Measurements from ENCODE around the gene PDCD6IP.

PDCD6IP gene

DNA sequence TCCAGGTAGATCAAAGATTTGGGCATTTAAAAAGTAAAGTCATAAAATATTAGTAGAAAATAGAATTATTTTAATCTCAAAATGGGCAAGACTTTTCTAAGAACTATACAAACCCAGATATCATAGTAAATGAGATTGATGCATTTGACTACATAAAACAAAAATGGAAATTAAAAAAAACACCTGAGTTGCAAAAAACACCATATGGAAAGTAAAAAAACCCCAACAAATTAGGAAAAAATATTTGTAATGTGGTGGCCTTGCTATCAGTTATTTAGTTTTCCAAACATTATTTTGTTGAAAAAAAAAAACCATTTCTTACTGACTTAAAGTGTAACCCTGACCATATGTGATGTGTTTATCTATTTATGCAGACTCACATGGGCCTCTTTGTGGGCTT is 97.2 kb downstream of the PDCD6IP start:
- DNase-seq = no peak

DNA sequence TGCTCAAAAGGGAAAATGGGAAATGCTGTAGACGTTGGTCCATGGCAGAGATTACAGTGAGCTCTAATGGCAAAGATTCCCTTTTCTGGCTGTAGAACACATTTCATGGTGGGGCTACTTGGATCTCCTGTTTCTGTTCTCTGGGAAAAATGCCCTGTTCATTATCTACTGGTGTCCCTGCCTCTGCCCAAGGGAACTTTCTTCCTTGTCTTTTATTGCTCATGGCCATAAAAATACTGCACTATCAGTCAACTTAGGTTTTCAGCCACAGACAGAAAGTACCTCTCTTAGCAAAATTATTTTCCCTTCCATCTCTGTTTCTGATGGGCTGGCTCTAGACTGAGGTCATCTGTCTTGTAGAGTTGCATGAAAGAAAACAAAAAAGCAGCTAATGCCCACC is 98.9 kb downstream of the PDCD6IP start:
- no peak for DNase-seq

DNA sequence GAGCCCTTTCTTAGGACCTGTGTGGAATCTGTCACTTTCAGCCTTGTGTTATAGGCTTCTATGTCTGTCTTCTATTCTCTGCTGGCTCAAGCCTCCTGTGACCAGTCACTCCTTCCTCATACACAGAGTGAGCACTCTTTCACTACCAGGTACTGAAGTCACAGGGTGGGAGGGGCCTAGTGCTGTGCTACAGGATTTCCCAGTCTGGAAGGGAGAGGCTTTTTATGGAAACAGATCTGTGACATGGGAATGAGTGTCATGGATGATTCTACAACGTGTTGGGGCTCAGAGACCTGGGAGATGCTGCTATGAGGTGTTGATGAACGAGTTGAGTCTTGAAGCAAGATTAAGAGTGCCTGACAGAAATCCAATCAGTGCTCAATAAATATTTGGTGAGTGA is 100.5 kb downstream of the PDCD6IP start:
- no peak for DNase-seq

DNA sequence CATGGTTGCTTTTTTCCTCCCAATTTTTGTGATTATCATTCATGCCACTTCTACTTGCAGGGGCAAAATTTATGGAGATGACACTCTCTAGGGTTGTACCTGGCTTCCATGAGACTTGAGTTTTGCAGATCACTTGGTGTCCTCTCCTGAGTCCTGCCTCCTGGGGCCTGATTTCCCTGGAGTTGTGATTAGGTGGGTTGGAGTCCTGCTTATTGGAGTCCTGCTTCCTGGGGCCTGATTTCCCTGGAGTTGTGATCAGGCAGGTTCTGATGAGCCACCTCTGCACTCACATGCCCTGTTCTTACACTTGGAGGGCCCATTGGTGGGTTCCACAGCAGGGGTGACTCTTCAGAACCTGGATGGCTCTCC is 102.0 kb downstream of the PDCD6IP start:
- no peak for DNase-seq

DNA sequence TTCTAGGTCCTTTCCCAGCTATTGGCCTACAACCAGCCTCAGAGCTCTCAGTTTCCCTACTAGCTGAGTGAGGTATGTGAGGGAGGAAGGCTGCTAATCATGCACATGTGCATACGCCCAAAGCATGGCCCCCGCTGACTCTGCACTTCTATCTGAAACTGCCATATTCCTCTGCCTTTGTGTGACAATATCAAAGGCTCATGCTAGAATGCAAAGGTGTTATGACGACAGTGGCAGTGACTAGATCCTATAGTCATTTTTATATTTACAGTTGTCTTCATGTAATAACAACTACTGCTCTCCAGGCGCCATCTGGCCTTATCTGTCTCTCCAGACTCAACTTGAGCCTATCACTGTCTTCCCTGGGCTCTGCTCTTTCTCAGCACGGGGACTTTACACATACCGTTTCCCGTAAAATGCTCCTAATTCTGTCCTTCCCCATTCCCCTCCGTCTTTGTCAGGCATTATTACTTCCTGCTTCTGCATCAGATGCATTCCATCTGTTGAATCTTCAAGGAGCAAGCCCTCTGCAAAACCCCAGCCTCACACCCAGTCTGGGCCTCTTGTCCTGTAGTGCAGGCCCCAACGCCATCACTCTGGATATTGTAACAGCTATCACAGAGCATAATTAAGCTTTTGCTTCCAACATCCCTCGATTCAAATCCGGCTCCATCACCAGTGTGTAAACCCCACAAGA is 102.5 kb downstream of the PDCD6IP start:
- DNase-seq = no peak

DNA sequence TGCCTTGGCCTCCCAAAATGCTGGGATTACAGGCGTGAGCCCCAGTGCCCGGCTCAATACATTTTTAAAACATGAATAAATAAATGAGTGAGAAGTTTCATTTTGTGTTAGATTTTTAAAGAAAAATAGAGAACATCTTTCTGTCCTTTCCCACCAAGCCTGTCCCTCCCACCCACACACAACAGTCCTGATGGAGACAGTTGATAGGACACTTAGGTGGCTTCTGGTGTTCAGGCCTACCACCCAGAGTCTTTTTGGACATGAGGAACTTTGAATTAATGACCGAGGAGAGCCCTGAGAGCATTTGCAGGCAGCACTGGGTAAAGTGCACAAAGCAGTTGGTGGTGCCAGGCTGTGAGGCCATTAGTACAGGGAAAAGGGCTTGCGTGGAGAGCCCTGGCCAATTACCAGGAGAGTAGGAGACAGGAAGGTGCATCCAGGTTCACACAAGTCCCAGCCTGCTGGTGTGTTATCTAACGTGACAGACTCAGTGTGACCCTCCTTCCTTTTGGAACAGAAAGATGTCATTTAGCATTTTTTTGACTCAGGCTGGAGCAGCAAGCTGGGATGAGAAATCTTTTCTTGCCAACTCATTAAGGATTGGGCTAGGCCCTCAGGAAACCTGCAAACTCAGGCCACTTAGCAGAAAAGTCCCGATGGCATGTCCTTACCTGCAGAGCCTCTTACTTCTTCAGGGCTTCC is 103.6 kb downstream of the PDCD6IP start:
- DNase-seq = no peak

DNA sequence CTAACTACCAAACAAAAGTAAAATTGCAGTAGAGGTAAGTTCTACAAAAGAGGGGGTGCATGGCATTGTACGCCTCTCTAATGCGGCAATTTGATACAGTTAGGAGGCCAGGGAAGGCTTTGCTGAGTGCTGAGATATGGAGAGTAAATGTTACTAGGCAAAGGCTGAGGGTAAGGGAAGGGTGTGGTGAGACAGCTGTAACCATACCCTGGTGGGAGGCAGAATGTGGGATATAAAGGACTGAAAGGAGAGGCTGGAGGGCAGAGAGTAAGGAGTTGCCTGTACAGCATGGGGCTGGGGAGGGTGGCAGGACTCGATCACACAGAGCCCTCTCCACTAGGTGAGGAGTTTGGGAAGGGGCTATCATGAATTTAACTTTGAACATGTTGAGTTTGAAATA is 106.3 kb downstream of the PDCD6IP start:
- no peak for DNase-seq

DNA sequence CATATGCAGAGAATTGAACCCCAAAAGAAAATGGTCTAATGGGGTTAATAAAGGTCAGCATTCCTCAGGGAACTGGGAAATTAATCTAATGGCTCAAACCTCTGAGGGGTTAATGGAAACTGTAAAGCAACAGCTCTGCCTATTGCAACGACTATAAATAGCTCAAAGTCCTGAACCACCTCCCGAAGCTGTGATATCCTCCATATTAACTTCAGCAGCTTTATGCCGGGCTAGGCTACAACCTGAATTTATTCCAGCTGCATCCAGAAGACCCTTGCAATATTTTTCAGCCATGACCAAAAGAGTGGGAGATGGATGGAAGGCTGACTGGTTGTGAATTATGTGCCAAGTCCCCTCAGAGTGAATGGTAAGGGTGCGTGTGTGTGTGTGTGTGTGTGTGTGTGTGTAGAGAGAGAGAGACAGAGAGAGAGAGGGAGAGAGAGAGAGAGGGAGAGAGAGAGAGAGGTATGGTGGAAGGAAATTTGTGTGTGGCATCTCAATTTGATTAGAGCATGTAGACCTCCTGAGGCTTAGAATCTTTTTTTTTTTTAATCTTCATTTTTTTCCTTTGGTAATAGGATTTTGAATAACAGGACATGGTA is 109.9 kb downstream of the PDCD6IP start:
- no peak for DNase-seq

DNA sequence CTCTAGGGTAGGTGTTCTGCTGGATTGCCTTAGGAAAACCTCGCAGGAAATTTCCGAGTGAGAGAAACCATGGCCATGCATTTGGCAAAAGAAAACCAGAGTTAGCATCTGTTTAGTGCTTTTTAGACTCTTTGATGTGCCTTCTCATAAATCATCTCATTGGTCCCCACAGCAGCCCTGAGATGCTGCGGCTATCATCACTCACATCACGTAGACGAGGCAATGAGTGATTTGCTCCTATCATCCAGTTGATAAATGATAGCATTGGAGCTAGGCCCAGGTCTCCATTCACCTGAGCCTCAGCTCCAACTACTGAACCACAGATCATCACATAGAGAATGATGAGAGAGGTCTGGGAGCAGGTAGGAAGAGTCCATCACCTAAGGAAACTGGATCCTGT is 111.1 kb downstream of the PDCD6IP start:
- no peak for DNase-seq

DNA sequence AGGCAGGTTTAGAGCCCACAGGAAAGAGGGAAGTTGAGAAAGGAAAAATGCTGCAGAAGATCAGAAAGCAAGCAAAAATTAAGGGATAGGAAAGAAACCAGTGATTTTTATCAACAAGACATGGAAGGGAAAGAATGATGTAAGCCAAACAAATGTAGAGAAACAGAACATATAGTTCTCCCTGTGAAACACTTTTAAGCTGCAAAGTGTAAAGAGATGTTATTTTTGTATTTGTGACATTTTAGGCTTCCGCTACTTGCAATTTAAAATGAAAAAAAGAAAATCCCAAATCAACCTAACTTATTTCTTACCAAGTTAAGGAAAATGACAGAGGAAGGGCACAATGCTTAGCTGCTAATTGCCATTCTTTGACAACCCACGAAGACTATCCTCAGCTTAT is 111.6 kb downstream of the PDCD6IP start:
- no peak for DNase-seq

DNA sequence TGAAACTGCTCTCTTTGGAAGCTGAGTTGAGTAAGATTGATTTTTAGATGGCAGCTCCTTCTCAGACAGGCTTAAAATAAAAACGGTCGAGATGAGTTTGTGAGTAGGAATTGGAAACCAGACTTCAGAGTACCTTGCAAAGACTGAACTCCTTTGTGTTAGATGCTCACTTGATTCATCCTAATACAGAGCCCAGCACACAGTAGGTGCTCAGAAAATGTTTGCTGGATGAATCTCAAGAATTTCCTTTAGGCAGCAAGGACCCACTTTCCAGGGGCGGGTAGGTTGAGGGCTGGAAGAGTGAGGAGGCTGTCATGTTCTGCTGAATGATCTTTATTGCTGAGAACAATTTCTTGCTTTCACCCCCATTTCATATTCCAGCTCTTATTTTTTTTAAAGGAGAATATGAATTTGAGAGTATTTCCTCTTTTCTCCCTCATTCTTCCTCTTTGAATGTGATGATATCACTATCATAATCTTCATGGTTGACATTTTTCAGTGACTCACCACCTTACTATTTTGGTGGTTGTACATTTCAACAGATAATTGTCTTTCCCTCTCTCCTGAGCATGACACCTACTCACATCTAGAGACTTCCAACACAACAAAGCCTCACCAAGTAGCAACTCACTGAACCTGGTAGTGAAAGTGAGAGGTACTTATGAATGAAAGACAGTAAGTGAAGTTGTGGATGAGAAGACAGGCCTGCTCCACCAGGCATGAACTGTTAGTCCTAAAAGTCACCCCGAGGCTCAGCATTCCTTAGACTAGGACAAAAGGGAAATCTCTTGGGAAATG is 113.3 kb downstream of the PDCD6IP start:
- no peak for DNase-seq

DNA sequence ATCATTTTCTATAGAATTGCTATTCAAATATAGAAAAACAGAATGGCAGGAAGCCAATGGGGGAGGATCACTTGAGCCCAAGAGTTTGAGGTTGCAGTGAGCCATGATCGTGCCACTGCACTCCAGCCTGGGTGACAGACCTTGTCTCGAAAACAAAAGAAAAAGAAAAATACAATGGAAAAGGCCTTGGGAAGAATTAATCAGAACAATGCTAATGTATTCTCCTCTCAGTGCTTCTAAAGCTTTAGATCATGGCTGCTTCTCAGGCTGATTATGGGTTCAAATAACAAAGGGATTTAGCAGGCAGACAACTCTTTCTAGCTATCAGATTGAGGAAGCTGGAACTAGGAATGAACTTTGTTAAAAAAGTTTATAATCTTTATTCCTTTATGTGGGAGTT is 115.8 kb downstream of the PDCD6IP start:
- DNase-seq = no peak

DNA sequence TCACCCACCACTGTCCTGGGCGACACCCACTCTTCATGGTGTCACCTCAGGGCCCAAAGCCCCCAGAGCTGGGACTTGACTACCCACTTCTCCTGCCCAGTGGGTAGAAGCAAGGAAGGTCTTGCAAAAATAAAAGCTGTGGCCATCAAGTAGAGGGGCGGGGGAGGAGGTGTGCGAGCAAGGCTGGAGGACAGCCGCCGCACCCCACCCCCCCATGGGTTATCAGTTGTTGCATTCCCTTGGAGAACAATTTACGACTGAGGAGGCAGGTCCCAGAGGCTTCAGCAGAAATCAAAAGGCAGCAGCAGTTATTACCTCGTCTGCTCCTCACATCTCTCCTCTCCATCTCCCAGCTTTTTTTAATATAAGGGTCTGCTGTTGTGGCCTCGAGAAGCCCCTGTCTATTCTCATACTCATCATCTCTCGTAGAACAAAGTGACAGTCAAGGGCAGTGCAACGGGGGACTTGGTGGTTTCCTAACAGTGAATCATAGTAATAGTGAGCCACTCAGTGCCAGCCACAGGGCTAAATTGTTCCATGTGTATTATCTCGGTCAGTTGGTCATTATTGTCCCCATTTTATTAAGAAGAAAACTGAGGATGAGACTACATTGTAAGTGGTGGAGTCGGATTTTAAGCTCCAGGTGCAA is 116.4 kb downstream of the PDCD6IP start:
- no peak for DNase-seq

DNA sequence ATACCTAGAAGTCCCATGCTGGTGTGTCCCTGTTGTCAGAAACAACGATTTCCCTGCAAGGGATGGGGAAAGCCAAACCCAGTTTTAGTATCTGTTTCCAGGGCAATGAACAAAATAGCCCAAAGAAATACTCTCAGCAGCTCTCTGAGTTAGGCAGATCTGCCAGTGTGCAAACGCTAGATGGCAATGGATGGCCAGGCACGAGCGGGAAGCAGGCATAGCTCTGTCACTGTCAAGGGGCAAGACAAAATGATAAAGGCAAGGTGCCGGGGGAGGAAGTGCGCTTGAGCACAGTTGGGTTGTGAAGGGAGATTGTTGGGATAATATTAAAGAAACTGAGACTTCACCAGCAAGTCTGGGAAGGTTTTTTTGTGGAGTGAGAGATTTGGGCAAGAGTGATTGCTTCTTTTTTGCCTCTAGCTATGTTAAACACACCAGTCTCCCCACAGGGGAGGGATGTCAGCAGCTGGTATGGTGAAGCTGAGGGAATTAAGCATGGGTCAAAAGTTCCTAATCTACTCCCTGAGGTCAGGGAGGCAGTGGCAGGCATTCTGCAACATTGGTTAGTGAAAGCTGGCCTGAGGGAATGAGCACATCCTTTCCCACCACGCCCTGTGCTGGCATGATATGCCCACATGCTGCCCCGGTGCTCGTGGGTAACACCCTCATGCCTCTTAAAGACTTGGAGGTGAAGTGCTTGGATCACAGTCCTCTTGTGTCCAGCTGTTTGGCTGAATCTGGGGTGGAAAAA is 117.5 kb downstream of the PDCD6IP start:
- no peak for DNase-seq

DNA sequence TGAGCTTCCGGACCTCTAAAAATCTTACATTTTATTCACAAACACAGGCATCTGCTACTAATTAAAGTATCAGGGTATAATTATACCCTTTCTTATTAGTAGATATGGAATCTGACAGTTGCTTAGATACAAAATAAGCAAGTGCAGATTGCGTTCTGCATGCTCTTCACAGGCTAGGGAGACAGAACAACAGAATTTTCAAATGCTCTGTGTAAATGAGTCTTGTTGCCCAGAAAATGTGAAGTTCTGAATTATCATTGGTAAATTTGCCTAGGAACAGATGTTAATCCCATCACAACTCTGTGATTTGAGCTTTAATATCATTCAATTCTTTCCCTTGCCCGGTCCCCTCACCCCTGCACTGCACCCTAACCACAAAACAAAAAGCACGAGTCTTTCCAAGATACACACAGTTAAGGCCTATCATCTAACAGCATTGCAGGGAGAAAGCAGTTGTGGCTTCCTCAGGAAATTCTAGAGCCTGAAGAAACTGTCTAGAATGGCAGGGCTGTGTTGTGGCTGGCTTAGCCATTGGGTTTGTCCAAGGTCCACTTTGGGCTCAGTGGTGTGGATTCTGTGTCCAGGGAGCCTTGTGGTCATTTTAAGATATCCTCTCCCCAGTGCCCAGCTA is 119.8 kb downstream of the PDCD6IP start:
- DNase-seq = no peak

Data from activated T-cell treated with anti-CD3 and anti-CD28 coated beads, Interleukin-2, amount 50 U/mL, for 1 hour (primary cell).